SK-N-SH treated with all-trans-retinoic acid at 6 μM for 48 hours (cell line): ENCODE data around the gene CAMK4.

Experiments used
- ARNTL ChIP-seq: fragments of 450-650 bp; formaldehyde crosslinking; IDR thresholded peaks from 2 replicates; pipeline ENCODE4 v1.5.0; 2020; ENCODE audit warnings: low read depth, mild to moderate bottlenecking, moderate library complexity, borderline replicate concordance
- RARB ChIP-seq: fragments of 250-450 bp; sonication (Bioruptor Pico); IDR thresholded peaks from 2 replicates; pipeline ENCODE4 v1.8.0; 2021; ENCODE audit warnings: mild to moderate bottlenecking, moderate library complexity
- TOX ChIP-seq: fragments of 250-450 bp; sonication (Bioruptor Pico); IDR thresholded peaks from 2 replicates; pipeline ENCODE4 v1.8.0; 2021; ENCODE audit warnings: mild to moderate bottlenecking, moderate library complexity, borderline replicate concordance
- ZFP3 ChIP-seq: fragments of 250-450 bp; sonication (Bioruptor Pico); IDR thresholded peaks from 2 replicates; pipeline ENCODE4 v1.5.0; 2020; ENCODE audit warnings: mild to moderate bottlenecking, moderate library complexity
- TF ChIP-seq, protein P1 (sequence below): fragments of 250-450 bp; sonication (Bioruptor Pico); IDR thresholded peaks from 2 replicates; pipeline ENCODE4 v1.8.0; 2020; ENCODE audit warnings: mild to moderate bottlenecking, moderate library complexity, borderline replicate concordance
- TF ChIP-seq, protein P2 (sequence below): fragments of 250-450 bp; sonication (Bioruptor Pico); IDR thresholded peaks from 2 replicates; pipeline ENCODE4 v1.8.0; 2021; ENCODE audit warnings: low read depth, mild to moderate bottlenecking, moderate library complexity, borderline replicate concordance
- TF ChIP-seq, protein P3 (sequence below): fragments of 250-450 bp; sonication (Bioruptor Pico); IDR thresholded peaks from 2 replicates; pipeline ENCODE4 v1.5.0; 2020; ENCODE audit warnings: mild to moderate bottlenecking, moderate library complexity
- TF ChIP-seq, protein P4 (sequence below): fragments of 250-450 bp; sonication (Bioruptor Pico); IDR thresholded peaks from 2 replicates; pipeline ENCODE4 v1.5.1; 2020; ENCODE audit warnings: low read depth, mild to moderate bottlenecking, moderate library complexity

DNA sequence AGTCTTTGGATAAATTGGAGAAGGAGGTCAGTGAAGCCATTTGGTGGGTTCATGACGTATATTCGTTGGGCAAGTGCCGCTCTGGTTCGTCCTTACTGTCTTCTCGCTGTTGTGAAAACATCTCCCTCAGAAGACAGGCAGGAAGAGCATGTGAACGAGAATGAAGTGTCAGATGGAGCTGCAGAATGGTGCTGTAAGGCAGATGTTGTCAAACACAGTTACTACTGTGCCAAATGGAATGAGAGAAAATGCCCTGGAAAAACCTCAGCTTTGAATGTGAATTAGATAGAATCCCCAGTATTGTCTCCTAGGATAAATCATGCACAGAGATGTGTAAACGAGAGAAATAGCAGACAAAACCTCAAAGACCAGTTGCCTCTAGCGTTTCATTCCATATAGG, 121.5 kb downstream of the CAMK4 start:
- TF ChIP-seq, protein P1, sequence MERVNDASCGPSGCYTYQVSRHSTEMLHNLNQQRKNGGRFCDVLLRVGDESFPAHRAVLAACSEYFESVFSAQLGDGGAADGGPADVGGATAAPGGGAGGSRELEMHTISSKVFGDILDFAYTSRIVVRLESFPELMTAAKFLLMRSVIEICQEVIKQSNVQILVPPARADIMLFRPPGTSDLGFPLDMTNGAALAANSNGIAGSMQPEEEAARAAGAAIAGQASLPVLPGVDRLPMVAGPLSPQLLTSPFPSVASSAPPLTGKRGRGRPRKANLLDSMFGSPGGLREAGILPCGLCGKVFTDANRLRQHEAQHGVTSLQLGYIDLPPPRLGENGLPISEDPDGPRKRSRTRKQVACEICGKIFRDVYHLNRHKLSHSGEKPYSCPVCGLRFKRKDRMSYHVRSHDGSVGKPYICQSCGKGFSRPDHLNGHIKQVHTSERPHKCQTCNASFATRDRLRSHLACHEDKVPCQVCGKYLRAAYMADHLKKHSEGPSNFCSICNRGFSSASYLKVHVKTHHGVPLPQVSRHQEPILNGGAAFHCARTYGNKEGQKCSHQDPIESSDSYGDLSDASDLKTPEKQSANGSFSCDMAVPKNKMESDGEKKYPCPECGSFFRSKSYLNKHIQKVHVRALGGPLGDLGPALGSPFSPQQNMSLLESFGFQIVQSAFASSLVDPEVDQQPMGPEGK (CRISPR knock-in tag), result no peak
- no peak for TF ChIP-seq ZFP3 (CRISPR knock-in tag)
- TF ChIP-seq RARB (CRISPR knock-in tag), result no peak
- TF ChIP-seq, protein P2, sequence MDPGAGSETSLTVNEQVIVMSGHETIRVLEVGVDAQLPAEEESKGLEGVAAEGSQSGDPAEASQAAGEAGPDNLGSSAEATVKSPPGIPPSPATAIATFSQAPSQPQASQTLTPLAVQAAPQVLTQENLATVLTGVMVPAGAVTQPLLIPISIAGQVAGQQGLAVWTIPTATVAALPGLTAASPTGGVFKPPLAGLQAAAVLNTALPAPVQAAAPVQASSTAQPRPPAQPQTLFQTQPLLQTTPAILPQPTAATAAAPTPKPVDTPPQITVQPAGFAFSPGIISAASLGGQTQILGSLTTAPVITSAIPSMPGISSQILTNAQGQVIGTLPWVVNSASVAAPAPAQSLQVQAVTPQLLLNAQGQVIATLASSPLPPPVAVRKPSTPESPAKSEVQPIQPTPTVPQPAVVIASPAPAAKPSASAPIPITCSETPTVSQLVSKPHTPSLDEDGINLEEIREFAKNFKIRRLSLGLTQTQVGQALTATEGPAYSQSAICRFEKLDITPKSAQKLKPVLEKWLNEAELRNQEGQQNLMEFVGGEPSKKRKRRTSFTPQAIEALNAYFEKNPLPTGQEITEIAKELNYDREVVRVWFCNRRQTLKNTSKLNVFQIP (CRISPR knock-in tag), result no peak
- no peak for TF ChIP-seq TOX (CRISPR knock-in tag)
- TF ChIP-seq ARNTL (CRISPR knock-in tag), result no peak
- TF ChIP-seq, protein P3, sequence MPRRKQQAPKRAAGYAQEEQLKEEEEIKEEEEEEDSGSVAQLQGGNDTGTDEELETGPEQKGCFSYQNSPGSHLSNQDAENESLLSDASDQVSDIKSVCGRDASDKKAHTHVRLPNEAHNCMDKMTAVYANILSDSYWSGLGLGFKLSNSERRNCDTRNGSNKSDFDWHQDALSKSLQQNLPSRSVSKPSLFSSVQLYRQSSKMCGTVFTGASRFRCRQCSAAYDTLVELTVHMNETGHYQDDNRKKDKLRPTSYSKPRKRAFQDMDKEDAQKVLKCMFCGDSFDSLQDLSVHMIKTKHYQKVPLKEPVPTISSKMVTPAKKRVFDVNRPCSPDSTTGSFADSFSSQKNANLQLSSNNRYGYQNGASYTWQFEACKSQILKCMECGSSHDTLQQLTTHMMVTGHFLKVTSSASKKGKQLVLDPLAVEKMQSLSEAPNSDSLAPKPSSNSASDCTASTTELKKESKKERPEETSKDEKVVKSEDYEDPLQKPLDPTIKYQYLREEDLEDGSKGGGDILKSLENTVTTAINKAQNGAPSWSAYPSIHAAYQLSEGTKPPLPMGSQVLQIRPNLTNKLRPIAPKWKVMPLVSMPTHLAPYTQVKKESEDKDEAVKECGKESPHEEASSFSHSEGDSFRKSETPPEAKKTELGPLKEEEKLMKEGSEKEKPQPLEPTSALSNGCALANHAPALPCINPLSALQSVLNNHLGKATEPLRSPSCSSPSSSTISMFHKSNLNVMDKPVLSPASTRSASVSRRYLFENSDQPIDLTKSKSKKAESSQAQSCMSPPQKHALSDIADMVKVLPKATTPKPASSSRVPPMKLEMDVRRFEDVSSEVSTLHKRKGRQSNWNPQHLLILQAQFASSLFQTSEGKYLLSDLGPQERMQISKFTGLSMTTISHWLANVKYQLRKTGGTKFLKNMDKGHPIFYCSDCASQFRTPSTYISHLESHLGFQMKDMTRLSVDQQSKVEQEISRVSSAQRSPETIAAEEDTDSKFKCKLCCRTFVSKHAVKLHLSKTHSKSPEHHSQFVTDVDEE (CRISPR knock-in tag), result no peak
- TF ChIP-seq, protein P4, sequence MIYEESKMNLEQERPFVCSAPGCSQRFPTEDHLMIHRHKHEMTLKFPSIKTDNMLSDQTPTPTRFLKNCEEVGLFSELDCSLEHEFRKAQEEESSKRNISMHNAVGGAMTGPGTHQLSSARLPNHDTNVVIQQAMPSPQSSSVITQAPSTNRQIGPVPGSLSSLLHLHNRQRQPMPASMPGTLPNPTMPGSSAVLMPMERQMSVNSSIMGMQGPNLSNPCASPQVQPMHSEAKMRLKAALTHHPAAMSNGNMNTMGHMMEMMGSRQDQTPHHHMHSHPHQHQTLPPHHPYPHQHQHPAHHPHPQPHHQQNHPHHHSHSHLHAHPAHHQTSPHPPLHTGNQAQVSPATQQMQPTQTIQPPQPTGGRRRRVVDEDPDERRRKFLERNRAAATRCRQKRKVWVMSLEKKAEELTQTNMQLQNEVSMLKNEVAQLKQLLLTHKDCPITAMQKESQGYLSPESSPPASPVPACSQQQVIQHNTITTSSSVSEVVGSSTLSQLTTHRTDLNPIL (CRISPR knock-in tag), result no peak
